ENCODE measurements around the gene TMEM185B. TPM values are rescaled to one million over a fixed set of nuclear protein-coding genes. Genes with fewer than 3 reads are reported as not detected.
A peak's percentile ranks its signal among the peaks of the same experiment; 100 is the strongest.
"Not testable (repeated sequence)": the region's sequence is repeated elsewhere in the genome, so short reads cannot be mapped to it uniquely, and the experiment has no call there.

Gene TMEM185B
- total RNA-seq, 2 donors from 2014 or later = 20.9 to 21.1 TPM

GRCh38 chr2:120206022-120206581 is 17.1 kb downstream of the TMEM185B start:
- Mint-ChIP-seq H3K27me3 (ENCODE audit: low read depth) (no peaks in the 10 kb centered on the region), H3K4me1 (ENCODE audit: low read depth) (peaks cover 16% of the 10 kb centered on the region), H3K9me3 (no peaks in the 10 kb centered on the region), H3K4me3 (no peak overlapping the region), H3K36me3 (ENCODE audit: insufficient read depth in 2 of 2) (no peaks in the 10 kb centered on the region), H3K27ac (no peak overlapping the region)
- ATAC-seq (replicated peaks in 1 of 2) (peak; percentile 58 to 61), DNase-seq (peak; percentile 46 to 67)

- DNase-seq = no peak
- Mint-ChIP-seq H3K4me1 (ENCODE audit: low read depth) (peaks cover 6% of the 10 kb centered on the region), H3K9me3 (no peaks in the 10 kb centered on the region), H3K36me3 (ENCODE audit: insufficient read depth in 2 of 2) (no peaks in the 10 kb centered on the region), H3K27me3 (ENCODE audit: low read depth) (no peaks in the 10 kb centered on the region), H3K4me3 (no peak overlapping the region), H3K27ac (no peak overlapping the region)
- no peak for ATAC-seq (replicated peaks in 1 of 2)
Measured at GRCh38 chr2:120204945-120205670, 18.1 kb downstream of the TMEM185B start.

GRCh38 chr2:120204417-120204816 is 18.8 kb downstream of the TMEM185B start:
- Mint-ChIP-seq H3K36me3 (ENCODE audit: insufficient read depth in 2 of 2) (no peaks in the 10 kb centered on the region), H3K27ac (no peak overlapping the region), H3K4me1 (ENCODE audit: low read depth) (peaks cover 2% of the 10 kb centered on the region), H3K27me3 (ENCODE audit: low read depth) (no peaks in the 10 kb centered on the region), H3K9me3 (no peaks in the 10 kb centered on the region), H3K4me3 (no peak overlapping the region)
- ATAC-seq (replicated peaks in 1 of 2) (no peak), DNase-seq (no peak)

GRCh38 chr2:120204022-120204405 is 19.2 kb downstream of the TMEM185B start:
- peak in 1 of 2 donors; percentile 13 for ATAC-seq (replicated peaks in 1 of 2)
- H3K4me3 Mint-ChIP-seq = no peak overlapping the region
- no peaks in the 10 kb centered on the region for H3K4me1 Mint-ChIP-seq (ENCODE audit: low read depth)

GRCh38 chr2:120203251-120204021 is 19.8 kb downstream of the TMEM185B start:
- Mint-ChIP-seq H3K4me3 (no peak overlapping the region), H3K27ac (no peak overlapping the region), H3K36me3 (ENCODE audit: insufficient read depth in 2 of 2) (peaks cover 2% of the 10 kb centered on the region in 2 donors), H3K4me1 (ENCODE audit: low read depth) (no peaks in the 10 kb centered on the region), H3K27me3 (ENCODE audit: low read depth) (no peaks in the 10 kb centered on the region), H3K9me3 (peaks cover 2% of the 10 kb centered on the region in 2 donors)
- ATAC-seq (replicated peaks in 1 of 2) (no peak), DNase-seq (no peak)

More at GRCh38 chr2:120204022-120204405, 19.2 kb downstream of the TMEM185B start:
- peaks cover 0 to under 1% of the 10 kb centered on the region in 2 donors for H3K9me3 Mint-ChIP-seq
- H3K27ac Mint-ChIP-seq = no peak overlapping the region
- no peaks in the 10 kb centered on the region for H3K27me3 Mint-ChIP-seq (ENCODE audit: low read depth)
- no peak for DNase-seq
- H3K36me3 Mint-ChIP-seq (ENCODE audit: insufficient read depth in 2 of 2) = peaks cover 0 to under 1% of the 10 kb centered on the region in 2 donors

- H3K36me3 Mint-ChIP-seq (ENCODE audit: insufficient read depth in 2 of 2) = peaks cover 10 to 12% of the 10 kb centered on the region in 2 donors
- not testable (repeated sequence) for H3K4me1 Mint-ChIP-seq (ENCODE audit: low read depth); DNase-seq; H3K9me3 Mint-ChIP-seq; ATAC-seq (replicated peaks in 1 of 2); H3K27me3 Mint-ChIP-seq (ENCODE audit: low read depth); H3K4me3 Mint-ChIP-seq; H3K27ac Mint-ChIP-seq
Measured at GRCh38 chr2:120199817-120200459, 23.3 kb downstream of the TMEM185B start.

GRCh38 chr2:120195553-120195952 is 27.6 kb downstream of the TMEM185B start:
- no peak for DNase-seq
- ATAC-seq (replicated peaks in 1 of 2) = no peak
- no peak overlapping the region for H3K27ac Mint-ChIP-seq

GRCh38 chr2:120192280-120192679 is 30.9 kb downstream of the TMEM185B start:
- DNase-seq = no peak
- Mint-ChIP-seq H3K4me3 (no peak overlapping the region), H3K27me3 (ENCODE audit: low read depth) (no peaks in the 10 kb centered on the region), H3K9me3 (peaks cover 14 to 18% of the 10 kb centered on the region in 2 donors), H3K4me1 (ENCODE audit: low read depth) (no peaks in the 10 kb centered on the region), H3K36me3 (ENCODE audit: insufficient read depth in 2 of 2) (peaks cover 11 to 28% of the 10 kb centered on the region in 2 donors), H3K27ac (no peak overlapping the region)
- ATAC-seq (replicated peaks in 1 of 2) = no peak

More at GRCh38 chr2:120195553-120195952, 27.6 kb downstream of the TMEM185B start:
- H3K36me3 Mint-ChIP-seq (ENCODE audit: insufficient read depth in 2 of 2) = peaks cover 17 to 30% of the 10 kb centered on the region in 2 donors
- no peaks in the 10 kb centered on the region for H3K27me3 Mint-ChIP-seq (ENCODE audit: low read depth)
- H3K4me1 Mint-ChIP-seq (ENCODE audit: low read depth) = no peaks in the 10 kb centered on the region
- peaks cover 16 to 20% of the 10 kb centered on the region in 2 donors for H3K9me3 Mint-ChIP-seq
- no peak overlapping the region for H3K4me3 Mint-ChIP-seq

GRCh38 chr2:120189189-120189588 is 34.0 kb downstream of the TMEM185B start:
- Mint-ChIP-seq H3K27ac (no peak overlapping the region), H3K4me3 (no peak overlapping the region), H3K9me3 (peaks cover 12 to 15% of the 10 kb centered on the region in 2 donors), H3K27me3 (ENCODE audit: low read depth) (no peaks in the 10 kb centered on the region), H3K4me1 (ENCODE audit: low read depth) (no peaks in the 10 kb centered on the region), H3K36me3 (ENCODE audit: insufficient read depth in 2 of 2) (peaks cover 8 to 23% of the 10 kb centered on the region in 2 donors)
- ATAC-seq (replicated peaks in 1 of 2) (no peak), DNase-seq (no peak)

- DNase-seq (no peak), ATAC-seq (replicated peaks in 1 of 2) (no peak)
- peaks cover 36% of the 10 kb centered on the region for H3K4me1 Mint-ChIP-seq (ENCODE audit: low read depth)
- no peaks in the 10 kb centered on the region for H3K9me3 Mint-ChIP-seq
- no peaks in the 10 kb centered on the region for H3K27me3 Mint-ChIP-seq (ENCODE audit: low read depth)
- peaks cover 0 to 4% of the 10 kb centered on the region in 2 donors for H3K36me3 Mint-ChIP-seq (ENCODE audit: insufficient read depth in 2 of 2)
- peak overlapping the region; percentile 48 for H3K27ac Mint-ChIP-seq
- peak overlapping the region; percentile 11 to 48 for H3K4me3 Mint-ChIP-seq
Measured at GRCh38 chr2:120182019-120182560, 41.1 kb downstream of the TMEM185B start.

GRCh38 chr2:120180066-120180465 is 43.1 kb downstream of the TMEM185B start:
- Mint-ChIP-seq H3K36me3 (ENCODE audit: insufficient read depth in 2 of 2) (peaks cover 0 to 1% of the 10 kb centered on the region in 2 donors), H3K4me3 (no peak overlapping the region)

GRCh38 chr2:120179396-120179795 is 43.8 kb downstream of the TMEM185B start:
- no peak for ATAC-seq (replicated peaks in 1 of 2)
- Mint-ChIP-seq H3K27ac (peak overlapping the region; percentile 71), H3K4me3 (no peak overlapping the region)

More at GRCh38 chr2:120180066-120180465, 43.1 kb downstream of the TMEM185B start:
- DNase-seq (no peak), ATAC-seq (replicated peaks in 1 of 2) (no peak)
- Mint-ChIP-seq H3K4me1 (ENCODE audit: low read depth) (peaks cover 53% of the 10 kb centered on the region), H3K27me3 (ENCODE audit: low read depth) (no peaks in the 10 kb centered on the region), H3K9me3 (no peaks in the 10 kb centered on the region), H3K27ac (no peak overlapping the region)

More at GRCh38 chr2:120179396-120179795, 43.8 kb downstream of the TMEM185B start:
- H3K27me3 Mint-ChIP-seq (ENCODE audit: low read depth) = no peaks in the 10 kb centered on the region
- DNase-seq = no peak
- H3K4me1 Mint-ChIP-seq (ENCODE audit: low read depth) = peaks cover 57% of the 10 kb centered on the region
- peaks cover 0 to 1% of the 10 kb centered on the region in 2 donors for H3K36me3 Mint-ChIP-seq (ENCODE audit: insufficient read depth in 2 of 2)
- H3K9me3 Mint-ChIP-seq = no peaks in the 10 kb centered on the region
